Measurements from ENCODE around the gene HES7. TPM values are rescaled to one million over a fixed set of nuclear protein-coding genes. Genes with fewer than 3 reads are reported as not detected.
A peak's percentile ranks its signal among the peaks of the same experiment; 100 is the strongest.

Gene HES7
- total RNA-seq, 1 experiment from 2014 or later = 3.1 TPM

GRCh38 chr17:8162233-8162996, 38.5 kb upstream of the HES7 start, which contains the start of gene VAMP2 (continued):
- TF ChIP-seq AR (CRISPR knock-in tag; IDR thresholded peaks at IDR 0.05) (no peak), ZNF671 (CRISPR knock-in tag; IDR thresholded peaks at IDR 0.05) (no peak), NFE2L1 (CRISPR knock-in tag; IDR thresholded peaks at IDR 0.05) (no peak), JUN (CRISPR knock-in tag; IDR thresholded peaks at IDR 0.05) (no peak), KAT7 (CRISPR knock-in tag; IDR thresholded peaks at IDR 0.05; ENCODE audit: borderline replicate concordance) (peak; percentile 81; the same call in 1 of the 2 replicates)
- TF ChIP-seq, protein P1, sequence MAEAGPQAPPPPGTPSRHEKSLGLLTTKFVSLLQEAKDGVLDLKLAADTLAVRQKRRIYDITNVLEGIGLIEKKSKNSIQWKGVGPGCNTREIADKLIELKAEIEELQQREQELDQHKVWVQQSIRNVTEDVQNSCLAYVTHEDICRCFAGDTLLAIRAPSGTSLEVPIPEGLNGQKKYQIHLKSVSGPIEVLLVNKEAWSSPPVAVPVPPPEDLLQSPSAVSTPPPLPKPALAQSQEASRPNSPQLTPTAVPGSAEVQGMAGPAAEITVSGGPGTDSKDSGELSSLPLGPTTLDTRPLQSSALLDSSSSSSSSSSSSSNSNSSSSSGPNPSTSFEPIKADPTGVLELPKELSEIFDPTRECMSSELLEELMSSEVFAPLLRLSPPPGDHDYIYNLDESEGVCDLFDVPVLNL (CRISPR knock-in tag; IDR thresholded peaks at IDR 0.05; ENCODE audit: borderline replicate concordance, low read depth) = peak; percentile 70; the same call in 1 of the 2 replicates

- peaks cover 8% of the 10 kb centered on the region for H3K36me3 Mint-ChIP-seq
- no peaks in the 10 kb centered on the region for H3K27me3 Mint-ChIP-seq (ENCODE audit: low read depth)
- ChIA-PET POLR2A (no interaction called here), CTCF (interaction anchor here (0.6 to 1.4 kb wide), 3 partner anchors 24 to 82 kb away, joined by 3 to 4 read pairs (median 3); no protein-coding TSS in a partner anchor)
- H3K4me1 Mint-ChIP-seq = peaks cover 44% of the 10 kb centered on the region
- H3K27ac Mint-ChIP-seq = peak overlapping the region; percentile 89
- ATAC-seq (no peak), DNase-seq (ENCODE audit: low spot score) (no peak)
- peak overlapping the region; percentile 73 for H3K4me3 Mint-ChIP-seq
- no peaks in the 10 kb centered on the region for H3K9me3 Mint-ChIP-seq
- TF ChIP-seq ESRRA (CRISPR knock-in tag; IDR thresholded peaks at IDR 0.05; ENCODE audit: borderline replicate concordance) (no peak), HMGA2 (CRISPR knock-in tag; IDR thresholded peaks at IDR 0.05) (no peak), NR2C2 (CRISPR knock-in tag; IDR thresholded peaks at IDR 0.05) (no peak), MYBL2 (CRISPR knock-in tag; IDR thresholded peaks at IDR 0.05) (no peak), GABPB1 (CRISPR knock-in tag; IDR thresholded peaks at IDR 0.05) (no peak), ZNF121 (CRISPR knock-in tag; IDR thresholded peaks at IDR 0.05) (no peak), KAT7 (CRISPR knock-in tag; IDR thresholded peaks at IDR 0.05; ENCODE audit: borderline replicate concordance) (no peak), PRRX2 (CRISPR knock-in tag; IDR thresholded peaks at IDR 0.05) (no peak), NR1H2 (CRISPR knock-in tag; IDR thresholded peaks at IDR 0.05) (no peak), GTF2I (CRISPR knock-in tag; conservative IDR thresholded peaks at IDR 0.05) (no peak)
- TF ChIP-seq, protein P2, sequence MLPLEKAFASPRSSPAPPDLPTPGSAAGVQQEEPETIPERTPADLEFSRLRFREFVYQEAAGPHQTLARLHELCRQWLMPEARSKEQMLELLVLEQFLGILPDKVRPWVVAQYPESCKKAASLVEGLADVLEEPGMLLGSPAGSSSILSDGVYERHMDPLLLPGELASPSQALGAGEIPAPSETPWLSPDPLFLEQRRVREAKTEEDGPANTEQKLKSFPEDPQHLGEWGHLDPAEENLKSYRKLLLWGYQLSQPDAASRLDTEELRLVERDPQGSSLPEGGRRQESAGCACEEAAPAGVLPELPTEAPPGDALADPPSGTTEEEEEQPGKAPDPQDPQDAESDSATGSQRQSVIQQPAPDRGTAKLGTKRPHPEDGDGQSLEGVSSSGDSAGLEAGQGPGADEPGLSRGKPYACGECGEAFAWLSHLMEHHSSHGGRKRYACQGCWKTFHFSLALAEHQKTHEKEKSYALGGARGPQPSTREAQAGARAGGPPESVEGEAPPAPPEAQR (CRISPR knock-in tag; IDR thresholded peaks at IDR 0.05) = no peak
- TF ChIP-seq, protein P3, sequence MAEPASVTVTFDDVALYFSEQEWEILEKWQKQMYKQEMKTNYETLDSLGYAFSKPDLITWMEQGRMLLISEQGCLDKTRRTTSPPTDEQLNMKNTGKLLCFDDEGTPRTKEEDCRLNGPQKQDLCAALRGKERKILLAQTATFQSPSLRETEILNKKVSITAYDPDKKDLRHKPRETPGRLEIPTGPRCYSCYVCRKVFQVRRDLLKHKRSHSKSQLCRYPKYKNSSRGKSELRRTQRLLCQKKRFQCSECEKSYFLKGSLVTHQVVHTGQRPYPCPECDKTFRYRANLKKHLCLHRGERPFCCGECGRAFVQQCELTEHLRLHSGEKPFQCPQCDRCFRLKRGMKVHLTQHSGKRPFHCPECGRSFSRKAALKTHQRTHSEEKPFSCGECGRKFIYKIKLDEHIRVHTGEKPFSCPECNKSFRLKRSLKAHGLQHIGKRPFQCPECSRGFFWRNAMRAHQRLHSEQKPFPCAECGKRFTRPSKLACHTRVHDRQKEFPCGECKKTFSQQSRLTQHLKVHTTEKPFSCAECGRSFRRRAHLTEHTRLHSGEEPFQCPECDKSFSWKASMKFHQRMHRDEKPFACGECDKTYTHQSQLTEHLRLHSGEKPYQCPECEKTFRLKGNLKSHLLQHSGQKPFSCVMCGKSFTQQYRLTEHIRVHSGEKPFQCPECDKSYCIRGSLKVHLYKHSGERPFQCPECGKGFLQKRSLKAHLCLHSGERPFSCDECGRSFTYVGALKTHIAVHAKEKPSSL (CRISPR knock-in tag; conservative IDR thresholded peaks at IDR 0.05) = no peak
- TF ChIP-seq, protein P4, sequence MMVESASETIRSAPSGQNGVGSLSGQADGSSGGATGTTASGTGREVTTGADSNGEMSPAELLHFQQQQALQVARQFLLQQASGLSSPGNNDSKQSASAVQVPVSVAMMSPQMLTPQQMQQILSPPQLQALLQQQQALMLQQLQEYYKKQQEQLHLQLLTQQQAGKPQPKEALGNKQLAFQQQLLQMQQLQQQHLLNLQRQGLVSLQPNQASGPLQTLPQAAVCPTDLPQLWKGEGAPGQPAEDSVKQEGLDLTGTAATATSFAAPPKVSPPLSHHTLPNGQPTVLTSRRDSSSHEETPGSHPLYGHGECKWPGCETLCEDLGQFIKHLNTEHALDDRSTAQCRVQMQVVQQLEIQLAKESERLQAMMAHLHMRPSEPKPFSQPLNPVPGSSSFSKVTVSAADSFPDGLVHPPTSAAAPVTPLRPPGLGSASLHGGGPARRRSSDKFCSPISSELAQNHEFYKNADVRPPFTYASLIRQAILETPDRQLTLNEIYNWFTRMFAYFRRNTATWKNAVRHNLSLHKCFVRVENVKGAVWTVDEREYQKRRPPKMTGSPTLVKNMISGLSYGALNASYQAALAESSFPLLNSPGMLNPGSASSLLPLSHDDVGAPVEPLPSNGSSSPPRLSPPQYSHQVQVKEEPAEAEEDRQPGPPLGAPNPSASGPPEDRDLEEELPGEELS (CRISPR knock-in tag; IDR thresholded peaks at IDR 0.05) = no peak
- TF ChIP-seq, protein P5, sequence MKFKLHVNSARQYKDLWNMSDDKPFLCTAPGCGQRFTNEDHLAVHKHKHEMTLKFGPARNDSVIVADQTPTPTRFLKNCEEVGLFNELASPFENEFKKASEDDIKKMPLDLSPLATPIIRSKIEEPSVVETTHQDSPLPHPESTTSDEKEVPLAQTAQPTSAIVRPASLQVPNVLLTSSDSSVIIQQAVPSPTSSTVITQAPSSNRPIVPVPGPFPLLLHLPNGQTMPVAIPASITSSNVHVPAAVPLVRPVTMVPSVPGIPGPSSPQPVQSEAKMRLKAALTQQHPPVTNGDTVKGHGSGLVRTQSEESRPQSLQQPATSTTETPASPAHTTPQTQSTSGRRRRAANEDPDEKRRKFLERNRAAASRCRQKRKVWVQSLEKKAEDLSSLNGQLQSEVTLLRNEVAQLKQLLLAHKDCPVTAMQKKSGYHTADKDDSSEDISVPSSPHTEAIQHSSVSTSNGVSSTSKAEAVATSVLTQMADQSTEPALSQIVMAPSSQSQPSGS (CRISPR knock-in tag; IDR thresholded peaks at IDR 0.05; ENCODE audit: borderline replicate concordance, low read depth) = no peak
- TF ChIP-seq, protein P6, sequence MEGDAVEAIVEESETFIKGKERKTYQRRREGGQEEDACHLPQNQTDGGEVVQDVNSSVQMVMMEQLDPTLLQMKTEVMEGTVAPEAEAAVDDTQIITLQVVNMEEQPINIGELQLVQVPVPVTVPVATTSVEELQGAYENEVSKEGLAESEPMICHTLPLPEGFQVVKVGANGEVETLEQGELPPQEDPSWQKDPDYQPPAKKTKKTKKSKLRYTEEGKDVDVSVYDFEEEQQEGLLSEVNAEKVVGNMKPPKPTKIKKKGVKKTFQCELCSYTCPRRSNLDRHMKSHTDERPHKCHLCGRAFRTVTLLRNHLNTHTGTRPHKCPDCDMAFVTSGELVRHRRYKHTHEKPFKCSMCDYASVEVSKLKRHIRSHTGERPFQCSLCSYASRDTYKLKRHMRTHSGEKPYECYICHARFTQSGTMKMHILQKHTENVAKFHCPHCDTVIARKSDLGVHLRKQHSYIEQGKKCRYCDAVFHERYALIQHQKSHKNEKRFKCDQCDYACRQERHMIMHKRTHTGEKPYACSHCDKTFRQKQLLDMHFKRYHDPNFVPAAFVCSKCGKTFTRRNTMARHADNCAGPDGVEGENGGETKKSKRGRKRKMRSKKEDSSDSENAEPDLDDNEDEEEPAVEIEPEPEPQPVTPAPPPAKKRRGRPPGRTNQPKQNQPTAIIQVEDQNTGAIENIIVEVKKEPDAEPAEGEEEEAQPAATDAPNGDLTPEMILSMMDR (IDR thresholded peaks at IDR 0.05) = no peak
Measured at GRCh38 chr17:8161289-8162232, 37.7 kb upstream of the HES7 start.
